HEK293 (cell line): ENCODE measurements around the gene CDH22.

Source experiments
- CTCF ChIA-PET: fragments of 350-600 bp; formaldehyde crosslinking; extraction: SDS; loops from one replicate; lab custom pipeline; 2021; ENCODE audit warnings: antibody characterized with exemption; lab: Yijun Ruan, JAX
- POLR2A ChIA-PET: fragments of 300-600 bp; formaldehyde crosslinking; extraction: SDS; loops from one replicate; lab custom pipeline; 2020; ENCODE audit warnings: antibody characterized with exemption, inconsistent platforms; lab: Yijun Ruan, JAX
- H3K27ac ChIP-seq: fragments of 200-500 bp; sonication (Bioruptor generic); 2 replicates; pipeline ENCODE4 v1.5.1; 2014; ENCODE audit warnings: low read depth, low read length, control low read depth, inconsistent platforms; ENCODE audit errors: extremely low read depth
- H3K36me3 ChIP-seq, 2 experiments: fragments of 200-500 bp in 1 of 2; sonication (Bioruptor generic) in 1 of 2; 1 replicate in 1 of 2; 2 replicates in 1 of 2; pipeline ENCODE4 v1.5.1; 2014 to 2017; ENCODE audit warnings: inconsistent platforms in 2 of 2, low read length in 2 of 2; ENCODE audit not compliant: control insufficient read depth in 2 of 2, insufficient read depth in 1 of 2
- H3K4me1 ChIP-seq: fragments of 200-500 bp; sonication (Bioruptor generic); 2 replicates; pipeline ENCODE4 v1.5.1; 2014; ENCODE audit warnings: mild to moderate bottlenecking, low read length, inconsistent platforms; ENCODE audit not compliant: control insufficient read depth, insufficient read depth
- H3K4me3 ChIP-seq: 2 replicates; pipeline ENCODE4 v1.5.1; 2011; ENCODE audit warnings: low read depth, mild to moderate bottlenecking, control low read depth, low read length, moderate library complexity
- H3K9me3 ChIP-seq: fragments of 200-500 bp; sonication (Bioruptor generic); 2 replicates; pipeline ENCODE4 v1.5.1; 2014; ENCODE audit warnings: low read depth, low read length, inconsistent platforms; ENCODE audit not compliant: control insufficient read depth, insufficient read depth
- CTCF ChIP-seq: fragments of 450-650 bp; formaldehyde crosslinking; IDR thresholded peaks from 2 replicates; pipeline ENCODE4 v1.5.1; 2016; ENCODE audit warnings: missing biosample characterization, missing genetic modification characterization
- KLF7 ChIP-seq: fragments of 450-650 bp; formaldehyde crosslinking; IDR thresholded peaks from 2 replicates; pipeline ENCODE4 v1.5.1; 2016; ENCODE audit warnings: missing biosample characterization, missing genetic modification characterization, borderline replicate concordance
- MEIS1 ChIP-seq: sonication (generic); formaldehyde crosslinking; IDR thresholded peaks from 2 replicates; pipeline ENCODE4 v1.8.1; 2022; ENCODE audit warnings: missing genetic modification reagents, mild to moderate bottlenecking, borderline replicate concordance
- MZF1 ChIP-seq: fragments of 450-650 bp; formaldehyde crosslinking; IDR thresholded peaks from 2 replicates; pipeline ENCODE4 v1.5.1; 2017; ENCODE audit warnings: missing biosample characterization, missing genetic modification characterization, borderline replicate concordance
- PBX3 ChIP-seq: sonication (generic); formaldehyde crosslinking; IDR thresholded peaks from 2 replicates; pipeline ENCODE4 v1.8.1; 2022; ENCODE audit warnings: mild to moderate bottlenecking, moderate library complexity, missing genetic modification reagents
- PRDM10 ChIP-seq: fragments of 450-650 bp; formaldehyde crosslinking; IDR thresholded peaks from 2 replicates; pipeline ENCODE4 v1.5.1; 2016; ENCODE audit warnings: missing biosample characterization, missing genetic modification characterization
- TCF7L2 ChIP-seq: IDR thresholded peaks from 2 replicates; pipeline ENCODE4 v1.6.1; 2011; ENCODE audit warnings: low read depth, mild to moderate bottlenecking, inconsistent platforms, low read length, moderate library complexity, borderline replicate concordance
- ZBTB17 ChIP-seq: fragments of 450-650 bp; formaldehyde crosslinking; IDR thresholded peaks from 2 replicates; pipeline ENCODE4 v1.5.1; 2016; ENCODE audit warnings: missing biosample characterization, missing genetic modification characterization
- ZBTB20 ChIP-seq: fragments of 450-650 bp; formaldehyde crosslinking; IDR thresholded peaks from 2 replicates; pipeline ENCODE4 v1.5.1; 2016; ENCODE audit warnings: missing biosample characterization, missing genetic modification characterization
- ZBTB8A ChIP-seq: fragments of 450-650 bp; formaldehyde crosslinking; IDR thresholded peaks from 2 replicates; pipeline ENCODE4 v1.5.1; 2016; ENCODE audit warnings: missing biosample characterization, missing genetic modification characterization
- ZFHX2 ChIP-seq: fragments of 450-650 bp; formaldehyde crosslinking; conservative IDR thresholded peaks from 2 replicates; pipeline ENCODE4 v1.5.1; 2016; ENCODE audit warnings: missing biosample characterization, missing genetic modification characterization
- ZNF18 ChIP-seq: fragments of 450-650 bp; formaldehyde crosslinking; IDR thresholded peaks from 2 replicates; pipeline ENCODE4 v1.5.1; 2016; ENCODE audit warnings: missing biosample characterization, missing genetic modification characterization
- ZNF223 ChIP-seq: fragments of 450-650 bp; formaldehyde crosslinking; IDR thresholded peaks from 2 replicates; pipeline ENCODE4 v1.5.1; 2016; ENCODE audit warnings: missing biosample characterization, missing genetic modification characterization
- ZNF311 ChIP-seq: fragments of 450-650 bp; formaldehyde crosslinking; IDR thresholded peaks from 2 replicates; pipeline ENCODE4 v1.5.1; 2017; ENCODE audit warnings: missing biosample characterization, missing genetic modification characterization, borderline replicate concordance
- ZNF354C ChIP-seq: fragments of 450-650 bp; formaldehyde crosslinking; IDR thresholded peaks from 2 replicates; pipeline ENCODE4 v1.5.1; 2016; ENCODE audit warnings: missing biosample characterization, missing genetic modification characterization, low read depth, borderline replicate concordance
- ZNF585B ChIP-seq: fragments of 450-650 bp; formaldehyde crosslinking; IDR thresholded peaks from 2 replicates; pipeline ENCODE4 v1.5.1; 2016; ENCODE audit warnings: missing biosample characterization, missing genetic modification characterization
- ZNF596 ChIP-seq: fragments of 450-650 bp; IDR thresholded peaks from 2 replicates; pipeline ENCODE4 v1.5.0; 2018; ENCODE audit warnings: missing biosample characterization, mild to moderate bottlenecking, missing genetic modification characterization, moderate library complexity
- ZNF600 ChIP-seq: fragments of 450-650 bp; formaldehyde crosslinking; IDR thresholded peaks from 2 replicates; pipeline ENCODE4 v1.5.1; 2016; ENCODE audit warnings: missing biosample characterization, missing genetic modification characterization
- ZNF76 ChIP-seq: fragments of 450-650 bp; formaldehyde crosslinking; IDR thresholded peaks from 2 replicates; pipeline ENCODE4; 2016; ENCODE audit warnings: low read depth, missing biosample characterization, missing genetic modification characterization, borderline replicate concordance
- ZNF768 ChIP-seq: fragments of 450-650 bp; formaldehyde crosslinking; IDR thresholded peaks from 2 replicates; pipeline ENCODE4 v1.5.1; 2018; ENCODE audit warnings: missing biosample characterization, mild to moderate bottlenecking, missing genetic modification characterization
- ZNF777 ChIP-seq: fragments of 450-650 bp; formaldehyde crosslinking; IDR thresholded peaks from 2 replicates; pipeline ENCODE4 v1.5.1; 2017; ENCODE audit warnings: missing biosample characterization, missing genetic modification characterization, borderline replicate concordance

Gene CDH22

GRCh38 chr20:46293084-46293483 lies 15.2 kb downstream of the CDH22 start (continued):
- TF ChIP-seq CTCF (tag by site-specific recombination) (no peak), ZNF354C (tag by site-specific recombination) (no peak)

GRCh38 chr20:46291401-46291800 lies 16.9 kb downstream of the CDH22 start:
- no peak overlapping the region for H3K4me3 ChIP-seq
- TF ChIP-seq ZNF585B (no peak), ZNF768 (tag by site-specific recombination) (no peak), TCF7L2 (no peak), ZBTB17 (tag by site-specific recombination) (peak; percentile 70), ZNF600 (tag by site-specific recombination) (0 out of 2 replicates have a peak, but pooled peaks have one; percentile 14)
- POLR2A ChIA-PET: no interaction called here
- CTCF ChIA-PET: no interaction called here
- H3K9me3 ChIP-seq: no peaks in the 10 kb centered on the region
- no peak overlapping the region for H3K27ac ChIP-seq
- H3K4me1 ChIP-seq: no peaks in the 10 kb centered on the region
- H3K36me3 ChIP-seq: no peaks in the 10 kb centered on the region

- POLR2A ChIA-PET: no interaction called here
- H3K4me3 ChIP-seq: no peak overlapping the region
- H3K9me3 ChIP-seq: no peaks in the 10 kb centered on the region
- CTCF ChIA-PET: interaction anchor here (0.8 to 1.9 kb wide), 2 partner anchors 17 to 24 kb away, joined by 4 to 5 read pairs; no protein-coding TSS in a partner anchor
- no peak overlapping the region for H3K27ac ChIP-seq
- TF ChIP-seq ZNF311 (tag by site-specific recombination) (no peak), ZBTB20 (no peak), MZF1 (tag by site-specific recombination) (no peak), KLF7 (tag by site-specific recombination) (no peak), PBX3 (CRISPR knock-in tag) (no peak), ZNF777 (tag by site-specific recombination) (no peak), ZNF596 (tag by site-specific recombination) (no peak)
- no peaks in the 10 kb centered on the region for H3K36me3 ChIP-seq
- no peaks in the 10 kb centered on the region for H3K4me1 ChIP-seq
Observed at GRCh38 chr20:46289432-46289831, 18.9 kb downstream of the CDH22 start.

GRCh38 chr20:46286977-46287376 lies 21.3 kb downstream of the CDH22 start:
- H3K27ac ChIP-seq: no peak overlapping the region
- ChIA-PET POLR2A (no interaction called here), CTCF (interaction anchor here (0.6 to 1.2 kb wide), 4 partner anchors 15 to 1276 kb away, joined by 3 read pairs; no protein-coding TSS in a partner anchor)
- no peaks in the 10 kb centered on the region for H3K9me3 ChIP-seq
- no peak overlapping the region for H3K4me3 ChIP-seq
- H3K36me3 ChIP-seq: no peaks in the 10 kb centered on the region
- TF ChIP-seq PRDM10 (tag by site-specific recombination) (no peak), ZFHX2 (tag by site-specific recombination) (no peak), ZBTB8A (tag by site-specific recombination) (no peak), MEIS1 (CRISPR knock-in tag) (no peak), ZNF223 (tag by site-specific recombination) (no peak), ZNF76 (tag by site-specific recombination) (no peak), ZNF18 (tag by site-specific recombination) (no peak)
- H3K4me1 ChIP-seq: no peaks in the 10 kb centered on the region
